Measurements from ENCODE around the gene RNF187.

The RNF187 gene

DNA sequence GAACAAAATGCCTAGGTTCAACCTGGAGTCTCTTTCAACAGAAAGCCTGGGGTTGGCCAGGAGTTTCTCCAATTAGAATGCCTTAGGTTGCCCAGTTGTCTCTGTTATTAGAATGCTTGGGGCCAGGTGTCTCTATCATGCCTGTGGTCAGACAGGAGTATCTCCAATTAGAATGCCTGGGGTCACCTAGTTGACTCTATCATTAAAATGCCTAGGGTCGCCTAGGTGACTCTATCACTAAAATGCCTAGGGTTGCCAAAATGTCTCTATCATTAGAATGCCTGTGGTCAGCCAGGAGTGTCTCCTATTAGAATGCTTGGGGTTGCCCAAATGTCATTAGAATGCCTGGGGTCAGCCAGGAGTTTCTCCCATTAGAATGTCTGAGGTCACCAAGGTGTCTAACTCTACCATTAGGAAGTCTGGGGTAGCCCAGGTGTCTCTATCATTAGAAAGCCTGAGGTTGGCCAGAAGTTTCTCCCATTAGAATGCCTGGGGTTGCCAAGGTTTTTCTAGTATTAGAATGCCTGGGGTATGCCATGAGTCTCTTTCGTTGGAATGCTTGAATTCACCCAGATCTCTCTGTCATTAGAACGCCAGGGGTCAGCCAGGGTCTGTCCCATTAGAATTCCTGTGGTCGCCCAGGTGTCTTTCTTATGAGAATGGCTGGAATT is 57.9 kb downstream of the RNF187 start:
- no peaks in the 10 kb centered on the region for H3K79me2 ChIP-seq (ENCODE audit: insufficient read depth, low read length)
- no peaks in the 10 kb centered on the region; the same call in 1 of the 2 replicates for H3K9me3 ChIP-seq (ENCODE audit: insufficient read depth, low read depth, low read length)
- no peaks in the 10 kb centered on the region for H4K20me1 ChIP-seq (ENCODE audit: insufficient read depth, low read length, poor library complexity, severe bottlenecking)
- H3K9ac ChIP-seq (ENCODE audit: low read depth, low read length, poor library complexity, severe bottlenecking) = no peak overlapping the region
- H3K27me3 ChIP-seq (ENCODE audit: insufficient read depth, low read length, poor library complexity, severe bottlenecking) = no peaks in the 10 kb centered on the region
- no peaks in the 10 kb centered on the region for H3F3A ChIP-seq (ENCODE audit: low read depth)
- no peaks in the 10 kb centered on the region for H3K9me2 ChIP-seq (replicated peaks; ENCODE audit: low read depth, low read length)
- no peak overlapping the region for H2AFZ ChIP-seq (ENCODE audit: low read length)
- H3K4me1 ChIP-seq (ENCODE audit: insufficient read depth, low read length, poor library complexity, severe bottlenecking) = no peaks in the 10 kb centered on the region
- H3K36me3 ChIP-seq (ENCODE audit: insufficient read depth, low read length) = no peaks in the 10 kb centered on the region
- no peak for TF ChIP-seq EZH2phosphoT487 (IDR thresholded peaks at IDR 0.05; ENCODE audit: borderline replicate concordance)
- H3K4me3 ChIP-seq (ENCODE audit: low read length, poor library complexity, severe bottlenecking) = no peak overlapping the region
- H3K4me2 ChIP-seq (ENCODE audit: low read depth, low read length, poor library complexity, severe bottlenecking) = no peak overlapping the region
